HepG2 (cell line): ENCODE data around the gene ATP6V1G2.
A peak's percentile ranks its signal among the peaks of the same experiment; 100 is the strongest.

Source experiments
- ATF7 ChIP-seq, 2 experiments: fragments of 450-650 bp in 1 of 2; sonication (generic) in 1 of 2; formaldehyde crosslinking in 1 of 2; IDR thresholded peaks; 2 replicates each; pipeline versions ENCODE4 v1.4.0 to v1.6.1; 2016 to 2020; ENCODE audit warnings: antibody characterized with exemption in 1 of 2, mild to moderate bottlenecking in 1 of 2, missing genetic modification reagents in 1 of 2
- E2F2 ChIP-seq: sonication (generic); formaldehyde crosslinking; IDR thresholded peaks from 2 replicates; pipeline ENCODE4 v1.4.0; 2020; ENCODE audit warnings: missing genetic modification reagents, borderline replicate concordance
- GTF2F1 ChIP-seq: fragments of 150-350 bp; IDR thresholded peaks from 2 replicates; pipeline ENCODE4 v1.6.1; 2014; ENCODE audit warnings: low read length
- HMGXB4 ChIP-seq, 2 experiments: sonication (generic) in 1 of 2; formaldehyde crosslinking in 1 of 2; IDR thresholded peaks; 2 replicates each; pipeline versions ENCODE4 v1.4.0 to v1.6.1; 2018 to 2020; ENCODE audit warnings: missing genetic modification reagents in 2 of 2, borderline replicate concordance in 1 of 2, low read depth in 1 of 2, mild to moderate bottlenecking in 1 of 2, missing biosample characterization in 1 of 2
- KDM5A ChIP-seq: fragments of 200-600 bp; sonication (generic); IDR thresholded peaks from 2 replicates; pipeline ENCODE4 v1.7.0; 2018; ENCODE audit warnings: antibody characterized with exemption, mild to moderate bottlenecking, low read length, borderline replicate concordance
- NFRKB ChIP-seq: fragments of 450-650 bp; IDR thresholded peaks from 2 replicates; pipeline ENCODE4 v1.6.1; 2017
- SP1 ChIP-seq, 2 experiments: fragments of 450-650 bp in 1 of 2; sonication (generic) in 1 of 2; formaldehyde crosslinking in 1 of 2; IDR thresholded peaks; 2 replicates each; pipeline versions ENCODE4 v1.4.0 to v1.6.1; 2016 to 2020; ENCODE audit warnings: missing genetic modification reagents in 1 of 2
- ZBTB4 ChIP-seq: sonication (generic); formaldehyde crosslinking; IDR thresholded peaks from 2 replicates; pipeline ENCODE4 v1.4.0; 2020; ENCODE audit warnings: missing genetic modification reagents, mild to moderate bottlenecking, borderline replicate concordance
- ZFP36 ChIP-seq: fragments of 150-350 bp; IDR thresholded peaks from 2 replicates; pipeline ENCODE4 v1.6.1; 2018; ENCODE audit warnings: borderline replicate concordance, low read length, low read depth; ENCODE audit not compliant: partially characterized antibody
- ZNF337 ChIP-seq: sonication (generic); formaldehyde crosslinking; IDR thresholded peaks from 2 replicates; pipeline ENCODE4 v1.5.1; 2020; ENCODE audit warnings: missing genetic modification reagents, low read depth, mild to moderate bottlenecking, borderline replicate concordance
- ZNF563 ChIP-seq: sonication (generic); formaldehyde crosslinking; IDR thresholded peaks from 2 replicates; pipeline ENCODE4 v1.8.0; 2022; ENCODE audit warnings: mild to moderate bottlenecking, moderate library complexity, missing genetic modification reagents
- ZNF770 ChIP-seq: sonication (generic); formaldehyde crosslinking; IDR thresholded peaks from 2 replicates; pipeline ENCODE4 v1.5.0; 2020; ENCODE audit warnings: mild to moderate bottlenecking, missing genetic modification reagents
- TF ChIP-seq, protein P1 (sequence below): sonication (generic); formaldehyde crosslinking; IDR thresholded peaks from 2 replicates; pipeline ENCODE4 v1.4.0; 2020; ENCODE audit warnings: missing genetic modification reagents

GRCh38 chr6:31580807-31581433, 34.5 kb upstream of the ATP6V1G2 start:
- peak; percentile 99 to 100 for TF ChIP-seq HMGXB4 (CRISPR knock-in tag; IDR thresholded peaks at IDR 0.05; ENCODE audit: borderline replicate concordance in 1 of 2, low read depth in 1 of 2)
- TF ChIP-seq NFRKB = no peak
- peak; percentile 93 for TF ChIP-seq ZNF563 (CRISPR knock-in tag)
- no peak for TF ChIP-seq ZFP36
- no peak for TF ChIP-seq ZNF337 (CRISPR knock-in tag)
- no peak for TF ChIP-seq GTF2F1
- TF ChIP-seq KDM5A = no peak
- TF ChIP-seq E2F2 (CRISPR knock-in tag) = no peak
- TF ChIP-seq, protein P1, sequence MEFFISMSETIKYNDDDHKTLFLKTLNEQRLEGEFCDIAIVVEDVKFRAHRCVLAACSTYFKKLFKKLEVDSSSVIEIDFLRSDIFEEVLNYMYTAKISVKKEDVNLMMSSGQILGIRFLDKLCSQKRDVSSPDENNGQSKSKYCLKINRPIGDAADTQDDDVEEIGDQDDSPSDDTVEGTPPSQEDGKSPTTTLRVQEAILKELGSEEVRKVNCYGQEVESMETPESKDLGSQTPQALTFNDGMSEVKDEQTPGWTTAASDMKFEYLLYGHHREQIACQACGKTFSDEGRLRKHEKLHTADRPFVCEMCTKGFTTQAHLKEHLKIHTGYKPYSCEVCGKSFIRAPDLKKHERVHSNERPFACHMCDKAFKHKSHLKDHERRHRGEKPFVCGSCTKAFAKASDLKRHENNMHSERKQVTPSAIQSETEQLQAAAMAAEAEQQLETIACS (CRISPR knock-in tag) = peak; percentile 59; the same call in 1 of the 2 replicates
- TF ChIP-seq ZBTB4 (CRISPR knock-in tag) = no peak
- TF ChIP-seq SP1 (IDR thresholded peaks at IDR 0.05) = no peak
- TF ChIP-seq SP1 (CRISPR knock-in tag; IDR thresholded peaks at IDR 0.05) = no peak
- TF ChIP-seq ZNF770 (CRISPR knock-in tag) = peak; percentile 91
- TF ChIP-seq ATF7 (IDR thresholded peaks at IDR 0.05) = no peak
- no peak for TF ChIP-seq ATF7 (CRISPR knock-in tag; IDR thresholded peaks at IDR 0.05)
